ENCODE measurements around the gene UNC5C.

The UNC5C gene

GRCh38 chr4:95541889-95542607 is 6.7 kb downstream of the UNC5C start:
- no peak overlapping the region for H3K27ac Mint-ChIP-seq (ENCODE audit: low read depth)
- no peaks in the 10 kb centered on the region for H3K4me1 Mint-ChIP-seq
- H3K4me3 Mint-ChIP-seq, result no peak overlapping the region
- no peak for ATAC-seq (replicated peaks; ENCODE audit: extremely low read depth, poor library complexity, severe bottlenecking)
- H3K36me3 Mint-ChIP-seq (ENCODE audit: insufficient read depth), result no peaks in the 10 kb centered on the region
- no peaks in the 10 kb centered on the region for H3K27me3 Mint-ChIP-seq
- H3K9me3 Mint-ChIP-seq, result no peaks in the 10 kb centered on the region
- no peak for DNase-seq (ENCODE audit: low spot score in 2 of 2)

GRCh38 chr4:95541094-95541493 is 7.7 kb downstream of the UNC5C start:
- DNase-seq (ENCODE audit: low spot score in 2 of 2), result no peak
- no peak overlapping the region for H3K27ac Mint-ChIP-seq (ENCODE audit: low read depth)
- H3K4me1 Mint-ChIP-seq, result no peaks in the 10 kb centered on the region
- no peaks in the 10 kb centered on the region for H3K27me3 Mint-ChIP-seq
- ATAC-seq (replicated peaks; ENCODE audit: extremely low read depth, poor library complexity, severe bottlenecking), result no peak
- H3K9me3 Mint-ChIP-seq, result no peaks in the 10 kb centered on the region
- H3K36me3 Mint-ChIP-seq (ENCODE audit: insufficient read depth), result no peaks in the 10 kb centered on the region
- H3K4me3 Mint-ChIP-seq, result no peak overlapping the region

- no peaks in the 10 kb centered on the region for H3K27me3 Mint-ChIP-seq
- no peaks in the 10 kb centered on the region for H3K4me1 Mint-ChIP-seq
- ATAC-seq (replicated peaks; ENCODE audit: extremely low read depth, poor library complexity, severe bottlenecking) (no peak), DNase-seq (ENCODE audit: low spot score in 2 of 2) (no peak)
- no peaks in the 10 kb centered on the region for H3K36me3 Mint-ChIP-seq (ENCODE audit: insufficient read depth)
- H3K9me3 Mint-ChIP-seq, result no peaks in the 10 kb centered on the region
- H3K4me3 Mint-ChIP-seq, result no peak overlapping the region
- no peak overlapping the region for H3K27ac Mint-ChIP-seq (ENCODE audit: low read depth)
These were observed 8.5 kb downstream of the UNC5C start for GRCh38 chr4:95540227-95540626.

- no peak for ATAC-seq (replicated peaks; ENCODE audit: extremely low read depth, poor library complexity, severe bottlenecking)
- Mint-ChIP-seq H3K27ac (ENCODE audit: low read depth) (no peak overlapping the region), H3K27me3 (no peaks in the 10 kb centered on the region), H3K4me1 (no peaks in the 10 kb centered on the region), H3K9me3 (no peaks in the 10 kb centered on the region), H3K4me3 (no peak overlapping the region), H3K36me3 (ENCODE audit: insufficient read depth) (no peaks in the 10 kb centered on the region)
- no peak for DNase-seq (ENCODE audit: low spot score in 2 of 2)
These were observed 9.7 kb downstream of the UNC5C start for GRCh38 chr4:95539106-95539505.

- no peak for DNase-seq (ENCODE audit: low spot score in 2 of 2)
- Mint-ChIP-seq H3K27ac (ENCODE audit: low read depth) (no peak overlapping the region), H3K4me1 (no peaks in the 10 kb centered on the region), H3K27me3 (no peaks in the 10 kb centered on the region), H3K9me3 (no peaks in the 10 kb centered on the region), H3K36me3 (ENCODE audit: insufficient read depth) (no peaks in the 10 kb centered on the region), H3K4me3 (no peak overlapping the region)
- no peak for ATAC-seq (replicated peaks; ENCODE audit: extremely low read depth, poor library complexity, severe bottlenecking)
These were observed 10.8 kb downstream of the UNC5C start for GRCh38 chr4:95537863-95538488.

GRCh38 chr4:95537191-95537590 is 11.6 kb downstream of the UNC5C start:
- no peaks in the 10 kb centered on the region for H3K9me3 Mint-ChIP-seq
- no peak for DNase-seq (ENCODE audit: low spot score in 2 of 2)
- H3K4me3 Mint-ChIP-seq, result no peak overlapping the region
- H3K27ac Mint-ChIP-seq (ENCODE audit: low read depth), result no peak overlapping the region
- no peaks in the 10 kb centered on the region for H3K36me3 Mint-ChIP-seq (ENCODE audit: insufficient read depth)
- no peaks in the 10 kb centered on the region for H3K4me1 Mint-ChIP-seq
- ATAC-seq (replicated peaks; ENCODE audit: extremely low read depth, poor library complexity, severe bottlenecking), result no peak
- no peaks in the 10 kb centered on the region for H3K27me3 Mint-ChIP-seq

- no peaks in the 10 kb centered on the region for H3K9me3 Mint-ChIP-seq
- DNase-seq (ENCODE audit: low spot score in 2 of 2), result no peak
- no peaks in the 10 kb centered on the region for H3K4me1 Mint-ChIP-seq
- ATAC-seq (replicated peaks; ENCODE audit: extremely low read depth, poor library complexity, severe bottlenecking), result no peak
- H3K27ac Mint-ChIP-seq (ENCODE audit: low read depth), result no peak overlapping the region
- no peak overlapping the region for H3K4me3 Mint-ChIP-seq
- H3K36me3 Mint-ChIP-seq (ENCODE audit: insufficient read depth), result no peaks in the 10 kb centered on the region
- no peaks in the 10 kb centered on the region for H3K27me3 Mint-ChIP-seq
These were observed 12.1 kb downstream of the UNC5C start for GRCh38 chr4:95536650-95537049.

- H3K4me3 Mint-ChIP-seq, result no peak overlapping the region
- H3K27me3 Mint-ChIP-seq, result no peaks in the 10 kb centered on the region
- H3K27ac Mint-ChIP-seq (ENCODE audit: low read depth), result no peak overlapping the region
- no peaks in the 10 kb centered on the region for H3K4me1 Mint-ChIP-seq
- ATAC-seq (replicated peaks; ENCODE audit: extremely low read depth, poor library complexity, severe bottlenecking) (no peak), DNase-seq (ENCODE audit: low spot score in 2 of 2) (no peak)
- no peaks in the 10 kb centered on the region for H3K36me3 Mint-ChIP-seq (ENCODE audit: insufficient read depth)
- H3K9me3 Mint-ChIP-seq, result no peaks in the 10 kb centered on the region
These were observed 13.6 kb downstream of the UNC5C start for GRCh38 chr4:95535180-95535579.

- no peak for ATAC-seq (replicated peaks; ENCODE audit: extremely low read depth, poor library complexity, severe bottlenecking)
- no peaks in the 10 kb centered on the region for H3K9me3 Mint-ChIP-seq
These were observed 14.7 kb downstream of the UNC5C start for GRCh38 chr4:95534032-95534431.

GRCh38 chr4:95533254-95533653 is 15.5 kb downstream of the UNC5C start:
- Mint-ChIP-seq H3K4me3 (no peak overlapping the region), H3K9me3 (peaks cover 4% of the 10 kb centered on the region), H3K36me3 (ENCODE audit: insufficient read depth) (no peaks in the 10 kb centered on the region), H3K4me1 (no peaks in the 10 kb centered on the region), H3K27ac (ENCODE audit: low read depth) (no peak overlapping the region), H3K27me3 (no peaks in the 10 kb centered on the region)
- ATAC-seq (replicated peaks; ENCODE audit: extremely low read depth, poor library complexity, severe bottlenecking) (no peak), DNase-seq (ENCODE audit: low spot score in 2 of 2) (no peak)

More at GRCh38 chr4:95534032-95534431, 14.7 kb downstream of the UNC5C start:
- Mint-ChIP-seq H3K4me3 (no peak overlapping the region), H3K27me3 (no peaks in the 10 kb centered on the region), H3K36me3 (ENCODE audit: insufficient read depth) (no peaks in the 10 kb centered on the region), H3K27ac (ENCODE audit: low read depth) (no peak overlapping the region), H3K4me1 (no peaks in the 10 kb centered on the region)
- DNase-seq (ENCODE audit: low spot score in 2 of 2), result no peak

GRCh38 chr4:95532305-95532704 is 16.5 kb downstream of the UNC5C start:
- Mint-ChIP-seq H3K27ac (ENCODE audit: low read depth) (no peak overlapping the region), H3K36me3 (ENCODE audit: insufficient read depth) (no peaks in the 10 kb centered on the region), H3K27me3 (no peaks in the 10 kb centered on the region), H3K4me3 (no peak overlapping the region), H3K4me1 (no peaks in the 10 kb centered on the region), H3K9me3 (peaks cover 4% of the 10 kb centered on the region)
- ATAC-seq (replicated peaks; ENCODE audit: extremely low read depth, poor library complexity, severe bottlenecking) (no peak), DNase-seq (ENCODE audit: low spot score in 2 of 2) (no peak)

- no peak overlapping the region for H3K4me3 Mint-ChIP-seq
- no peaks in the 10 kb centered on the region for H3K4me1 Mint-ChIP-seq
- no peak for ATAC-seq (replicated peaks; ENCODE audit: extremely low read depth, poor library complexity, severe bottlenecking)
- H3K9me3 Mint-ChIP-seq, result peaks cover 4% of the 10 kb centered on the region
- H3K27me3 Mint-ChIP-seq, result no peaks in the 10 kb centered on the region
- no peak overlapping the region for H3K27ac Mint-ChIP-seq (ENCODE audit: low read depth)
- H3K36me3 Mint-ChIP-seq (ENCODE audit: insufficient read depth), result no peaks in the 10 kb centered on the region
- no peak for DNase-seq (ENCODE audit: low spot score in 2 of 2)
These were observed 17.6 kb downstream of the UNC5C start for GRCh38 chr4:95531141-95531540.

- DNase-seq (ENCODE audit: low spot score in 2 of 2) (no peak), ATAC-seq (replicated peaks; ENCODE audit: extremely low read depth, poor library complexity, severe bottlenecking) (no peak)
- H3K4me3 Mint-ChIP-seq, result no peak overlapping the region
- H3K27me3 Mint-ChIP-seq, result no peaks in the 10 kb centered on the region
- H3K36me3 Mint-ChIP-seq (ENCODE audit: insufficient read depth), result no peaks in the 10 kb centered on the region
- no peaks in the 10 kb centered on the region for H3K4me1 Mint-ChIP-seq
- no peak overlapping the region for H3K27ac Mint-ChIP-seq (ENCODE audit: low read depth)
- H3K9me3 Mint-ChIP-seq, result peaks cover 4% of the 10 kb centered on the region
These were observed 18.8 kb downstream of the UNC5C start for GRCh38 chr4:95529946-95530345.
